Skin epidermis (tissue), 12 donors: ENCODE measurements around the gene MGMT.

Experiments
- H3K27ac ChIP-seq, 21 experiments: fragments of 200-600 bp; sonication (generic) in 11 of 21; one replicate each; pipeline ENCODE4 v1.5.0; 2020; ENCODE audit warnings: mild to moderate bottlenecking in 3 of 21, inconsistent platforms in 2 of 21, moderate library complexity in 2 of 21
- H3K4me3 ChIP-seq, 7 experiments: fragments of 200-600 bp; sonication (generic) in 2 of 7; one replicate each; pipeline ENCODE4 v1.5.0; 2020; ENCODE audit warnings: inconsistent platforms in 2 of 7, mild to moderate bottlenecking in 2 of 7, moderate library complexity in 1 of 7

MGMT gene

GRCh38 chr10:129657297-129658017 lies 190.4 kb downstream of the MGMT start:
- Histone ChIP-seq H3K4me3 (no peak overlapping the region), H3K27ac (no peak overlapping the region)

GRCh38 chr10:129658376-129659072 lies 191.5 kb downstream of the MGMT start:
- Histone ChIP-seq H3K4me3 (no peak overlapping the region), H3K27ac (no peak overlapping the region)

- Histone ChIP-seq H3K4me3 (no peak overlapping the region), H3K27ac (peak overlapping the region in 1 of 21 experiments; percentile 19)
Observed at GRCh38 chr10:129659508-129660268, 192.6 kb downstream of the MGMT start.

GRCh38 chr10:129660569-129660968 lies 193.5 kb downstream of the MGMT start:
- H3K4me3 ChIP-seq, result no peak overlapping the region

DNA sequence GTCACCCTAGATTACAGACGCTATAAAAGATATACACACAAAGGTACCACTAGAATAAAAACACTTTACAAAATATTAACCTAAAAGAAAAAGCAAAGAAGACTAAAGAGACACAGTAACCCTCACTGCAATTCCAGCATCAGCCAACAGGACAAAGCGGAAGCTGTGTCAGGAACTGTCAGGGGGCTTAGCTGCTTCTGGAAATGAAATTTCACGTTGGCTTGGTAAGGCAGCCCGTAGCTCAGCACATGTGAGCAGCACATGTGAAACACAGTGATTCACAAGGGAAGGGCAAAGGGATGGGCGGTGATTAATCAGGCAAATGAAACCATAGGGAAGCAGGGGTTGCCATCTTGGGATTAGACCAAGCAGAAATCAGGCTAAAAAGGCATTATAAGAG lies 195.4 kb downstream of the MGMT start:
- no peak overlapping the region for H3K27ac ChIP-seq
- no peak overlapping the region for H3K4me3 ChIP-seq

More at GRCh38 chr10:129660569-129660968, 193.5 kb downstream of the MGMT start:
- peak overlapping the region in 2 of 21 experiments; percentile 19 to 23 for H3K27ac ChIP-seq

DNA sequence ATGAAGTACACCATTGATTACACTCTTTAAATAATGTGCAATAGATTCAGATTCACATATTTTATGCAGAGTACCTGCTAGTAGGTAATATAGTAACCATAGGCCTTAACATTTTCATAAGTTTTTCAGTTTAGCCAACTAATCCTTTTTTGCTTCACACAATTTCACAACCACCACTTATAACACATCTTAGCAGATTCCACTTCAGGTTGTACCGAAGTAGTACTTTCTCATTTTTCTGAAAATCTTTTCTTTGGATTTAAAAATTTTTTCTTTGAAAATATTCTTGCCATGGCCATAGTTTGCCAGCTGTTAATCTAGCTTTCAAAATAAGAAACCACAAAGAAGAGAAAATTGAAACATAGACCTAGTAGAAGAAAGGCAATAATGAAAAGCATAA lies 203.1 kb downstream of the MGMT start:
- Histone ChIP-seq H3K4me3 (no peak overlapping the region), H3K27ac (no peak overlapping the region)

DNA sequence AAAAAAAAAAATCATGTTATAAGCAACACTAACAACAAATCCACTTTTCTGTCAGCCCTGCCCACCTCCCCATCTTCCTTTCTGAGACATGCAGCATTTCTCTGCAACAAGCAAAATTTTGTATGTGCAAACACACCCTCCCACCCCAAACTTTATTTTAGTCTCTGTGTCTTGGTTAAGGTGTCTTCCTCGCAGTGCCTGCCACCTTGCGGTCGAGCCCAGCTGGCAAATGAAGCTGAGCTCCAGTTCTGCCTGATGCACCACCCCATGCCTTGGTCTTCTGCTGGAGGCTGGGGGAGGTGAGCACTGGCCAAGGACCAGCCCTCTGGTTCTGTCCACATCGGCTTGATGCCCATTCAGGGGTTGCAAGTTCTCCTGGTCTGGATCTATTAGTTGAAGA lies 206.3 kb downstream of the MGMT start:
- no peak overlapping the region for H3K27ac ChIP-seq
- no peak overlapping the region for H3K4me3 ChIP-seq

GRCh38 chr10:129675027-129675769 lies 208.2 kb downstream of the MGMT start:
- Histone ChIP-seq H3K27ac (no peak overlapping the region), H3K4me3 (no peak overlapping the region)

DNA sequence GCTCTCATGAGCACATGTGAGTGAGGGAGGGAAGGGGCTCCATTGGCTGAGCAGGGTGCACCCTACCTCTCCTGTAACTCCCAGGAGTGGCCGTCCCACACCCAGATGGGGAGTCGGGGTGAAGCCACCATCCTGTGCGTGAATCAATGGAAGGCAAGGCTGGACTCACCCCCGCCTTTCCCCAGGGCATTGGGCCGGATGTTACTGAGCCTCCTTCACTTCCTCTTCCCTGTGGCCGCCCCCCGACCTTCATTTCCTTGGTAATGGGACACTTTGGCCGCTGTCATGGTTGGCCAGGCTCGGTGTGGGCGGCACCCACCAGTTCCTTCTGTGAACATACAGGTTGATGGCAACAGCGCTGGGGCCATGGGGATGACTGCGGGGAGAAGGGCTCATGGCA lies 209.0 kb downstream of the MGMT start:
- Histone ChIP-seq H3K4me3 (no peak overlapping the region), H3K27ac (no peak overlapping the region)

DNA sequence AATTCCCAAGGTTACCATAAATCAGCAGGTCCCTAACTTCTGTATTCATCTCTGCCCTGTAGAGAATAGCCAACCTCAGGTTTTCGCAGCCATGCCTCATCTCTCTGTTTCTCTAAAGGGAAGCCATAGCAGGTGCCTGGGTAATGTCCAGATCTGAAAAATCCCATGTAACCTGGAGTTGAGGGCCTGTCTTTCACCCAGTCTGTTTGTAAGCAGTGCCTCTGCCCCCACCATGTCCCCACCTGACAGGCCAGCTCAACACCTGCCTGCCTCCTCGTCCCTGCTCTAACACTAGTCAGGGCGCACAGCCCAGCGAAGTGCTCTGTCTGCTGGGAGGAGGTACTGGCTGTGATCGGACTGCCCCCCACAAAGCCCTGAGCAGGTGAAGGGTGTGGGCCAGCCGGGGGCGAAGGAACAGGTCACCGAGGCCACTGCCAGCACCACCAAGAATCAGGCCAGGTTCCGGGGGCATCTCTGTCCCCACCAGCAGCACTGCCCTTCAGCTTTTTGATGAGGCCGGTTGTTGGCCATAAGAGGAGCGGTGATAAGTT lies 210.4 kb downstream of the MGMT start:
- Histone ChIP-seq H3K27ac (no peak overlapping the region), H3K4me3 (no peak overlapping the region)

DNA sequence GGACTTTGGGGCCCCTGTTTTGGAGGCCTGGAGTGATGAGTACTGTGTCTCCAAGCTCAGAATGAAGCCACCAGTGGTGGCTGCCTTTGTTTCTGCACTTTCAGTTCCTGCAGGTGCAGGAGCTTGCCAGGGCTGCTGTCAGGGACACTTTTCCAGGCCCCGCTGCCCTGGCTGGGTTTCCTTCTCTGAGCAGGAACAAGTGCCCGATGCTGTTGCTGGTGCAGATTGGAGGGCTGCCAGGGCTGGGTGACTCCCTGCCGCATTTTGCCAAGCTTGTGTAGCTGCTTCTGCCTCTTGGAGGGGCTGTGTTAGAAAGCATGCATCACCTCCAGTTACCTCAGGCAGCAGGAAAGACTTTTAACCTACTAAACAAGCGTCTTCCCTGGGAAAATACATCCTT lies 211.1 kb downstream of the MGMT start:
- H3K4me3 ChIP-seq, result no peak overlapping the region
- H3K27ac ChIP-seq, result no peak overlapping the region

DNA sequence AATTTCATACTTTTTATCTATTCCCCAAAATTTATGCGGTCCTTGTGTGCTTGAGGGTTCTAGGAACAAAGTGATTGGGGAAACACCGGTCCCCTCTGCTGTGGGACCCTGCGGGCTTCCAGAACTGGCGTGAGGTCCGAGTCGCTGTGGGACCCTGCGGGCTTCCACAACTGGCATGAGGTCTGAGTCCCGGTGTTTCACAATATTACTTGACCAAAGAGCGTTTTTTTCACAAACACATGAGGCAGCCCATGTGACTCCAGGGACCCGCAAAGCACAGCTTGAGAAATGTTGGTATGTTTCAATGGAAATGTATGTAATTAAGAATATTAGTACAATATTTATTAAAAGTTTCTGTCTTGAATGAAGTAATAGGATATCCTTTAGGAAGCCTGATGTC lies 212.2 kb downstream of the MGMT start:
- H3K27ac ChIP-seq, result no peak overlapping the region
- no peak overlapping the region for H3K4me3 ChIP-seq

DNA sequence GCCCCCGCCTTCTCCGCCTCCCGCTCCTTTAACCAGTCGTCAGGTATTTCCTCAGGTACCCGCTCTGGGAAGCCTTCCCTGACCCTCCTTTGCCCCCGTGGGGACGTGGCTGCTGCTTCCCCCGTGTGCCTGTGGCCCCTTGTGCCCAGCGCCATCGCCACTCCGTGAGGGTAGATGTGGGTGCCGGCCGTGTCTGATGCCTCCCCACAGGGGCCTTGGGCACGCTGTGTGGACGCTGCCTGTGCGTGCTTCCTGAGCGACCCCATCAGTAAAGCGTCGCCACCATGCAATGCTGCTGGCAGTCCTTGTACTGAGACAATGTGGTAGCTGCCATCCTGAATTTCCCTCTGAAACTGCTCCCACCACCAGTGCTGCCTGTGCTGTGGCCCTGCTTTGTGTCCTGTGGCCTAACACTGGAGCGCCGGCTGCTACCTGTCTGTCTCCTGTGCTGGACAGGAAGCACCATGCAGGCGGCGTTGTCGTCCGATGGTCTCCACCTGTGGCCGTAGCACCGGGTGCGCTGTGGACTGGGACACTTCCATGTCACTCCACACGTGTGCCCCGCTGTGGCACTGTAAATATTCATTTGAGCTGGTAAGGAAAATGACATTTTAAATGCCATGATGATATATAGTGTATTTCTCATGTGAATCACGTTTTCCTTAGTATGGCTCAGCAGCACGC lies 213.8 kb downstream of the MGMT start:
- H3K4me3 ChIP-seq, result no peak overlapping the region
- H3K27ac ChIP-seq, result no peak overlapping the region

DNA sequence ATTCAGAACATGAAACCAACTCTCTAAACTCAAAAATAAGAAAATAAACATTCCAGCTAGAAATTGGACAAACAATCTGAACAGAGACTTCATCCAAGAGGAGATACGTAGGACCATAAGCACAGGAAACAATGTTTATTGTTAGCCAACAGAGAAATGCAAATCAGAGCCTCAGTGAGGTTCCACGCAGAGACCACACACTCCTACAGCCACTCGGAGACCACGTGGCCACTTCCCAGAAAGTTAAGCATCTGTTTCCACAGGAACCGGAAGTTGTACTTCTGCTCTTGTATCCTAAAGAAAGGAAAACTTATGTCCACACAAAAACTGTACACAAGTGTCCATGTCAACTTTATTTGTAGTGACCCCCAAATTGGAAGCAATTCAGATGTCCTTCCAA lies 214.8 kb downstream of the MGMT start:
- Histone ChIP-seq H3K4me3 (no peak overlapping the region), H3K27ac (no peak overlapping the region)

- Histone ChIP-seq H3K4me3 (no peak overlapping the region), H3K27ac (no peak overlapping the region)
Observed at GRCh38 chr10:129683519-129683918, 216.5 kb downstream of the MGMT start.

DNA sequence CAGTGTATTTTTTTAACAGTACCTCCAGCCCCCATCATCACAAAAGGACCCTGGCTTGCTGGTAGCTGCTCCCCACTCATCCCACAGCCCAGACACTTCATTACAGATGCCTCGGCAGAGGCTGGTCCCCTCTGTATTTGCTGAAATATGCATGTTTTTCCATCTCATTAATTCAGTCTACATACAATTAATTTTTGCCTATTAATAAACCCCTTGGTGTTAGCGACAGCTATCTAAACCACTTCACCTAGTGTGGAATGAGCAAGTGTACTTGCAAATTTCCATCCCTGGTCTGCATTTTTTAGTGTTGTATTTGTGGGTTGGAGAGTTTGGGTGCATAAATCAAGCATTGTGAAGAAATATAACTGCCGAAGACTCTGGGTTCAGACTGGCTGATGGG lies 216.9 kb downstream of the MGMT start:
- H3K4me3 ChIP-seq, result no peak overlapping the region
- H3K27ac ChIP-seq, result no peak overlapping the region

DNA sequence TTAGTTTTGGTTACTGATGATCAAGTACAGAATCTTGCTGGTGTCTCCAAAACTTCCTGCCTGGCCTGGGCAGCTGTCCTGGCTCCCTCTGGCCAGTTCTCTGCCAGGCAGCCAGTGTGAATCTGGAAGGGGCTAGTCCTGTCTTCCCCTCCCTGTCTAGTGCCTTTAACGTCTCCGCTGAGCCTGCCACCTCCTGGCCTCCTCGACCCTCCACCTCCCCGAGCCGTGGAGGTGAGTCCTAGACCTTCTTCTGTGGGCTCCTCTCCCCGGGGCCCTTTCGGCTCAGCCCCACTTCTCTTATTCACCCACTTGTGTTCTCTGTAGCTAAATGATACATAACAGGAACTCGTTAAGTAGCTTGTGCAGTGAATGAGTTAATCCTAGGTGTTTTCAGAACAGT lies 218.2 kb downstream of the MGMT start:
- no peak overlapping the region for H3K27ac ChIP-seq

GRCh38 chr10:129689671-129690071 lies 222.6 kb downstream of the MGMT start:
- no peak overlapping the region for H3K4me3 ChIP-seq
- H3K27ac ChIP-seq, result peak overlapping the region in 4 of 21 experiments; percentile 5 to 64 (median 12)

More for the DNA sequence above, 218.2 kb downstream of the MGMT start:
- no peak overlapping the region for H3K4me3 ChIP-seq
